Measurements from ENCODE around the gene PTGES3L. TPM values are rescaled to one million over a fixed set of nuclear protein-coding genes. Genes with fewer than 3 reads are reported as not detected.

The PTGES3L gene
- total and polyA plus RNA-seq, 2 of the 13 experiments (the other 11 are each of a cell fraction or from before 2014, with no cell fraction given), result 1.2 to 2.9 TPM

DNA sequence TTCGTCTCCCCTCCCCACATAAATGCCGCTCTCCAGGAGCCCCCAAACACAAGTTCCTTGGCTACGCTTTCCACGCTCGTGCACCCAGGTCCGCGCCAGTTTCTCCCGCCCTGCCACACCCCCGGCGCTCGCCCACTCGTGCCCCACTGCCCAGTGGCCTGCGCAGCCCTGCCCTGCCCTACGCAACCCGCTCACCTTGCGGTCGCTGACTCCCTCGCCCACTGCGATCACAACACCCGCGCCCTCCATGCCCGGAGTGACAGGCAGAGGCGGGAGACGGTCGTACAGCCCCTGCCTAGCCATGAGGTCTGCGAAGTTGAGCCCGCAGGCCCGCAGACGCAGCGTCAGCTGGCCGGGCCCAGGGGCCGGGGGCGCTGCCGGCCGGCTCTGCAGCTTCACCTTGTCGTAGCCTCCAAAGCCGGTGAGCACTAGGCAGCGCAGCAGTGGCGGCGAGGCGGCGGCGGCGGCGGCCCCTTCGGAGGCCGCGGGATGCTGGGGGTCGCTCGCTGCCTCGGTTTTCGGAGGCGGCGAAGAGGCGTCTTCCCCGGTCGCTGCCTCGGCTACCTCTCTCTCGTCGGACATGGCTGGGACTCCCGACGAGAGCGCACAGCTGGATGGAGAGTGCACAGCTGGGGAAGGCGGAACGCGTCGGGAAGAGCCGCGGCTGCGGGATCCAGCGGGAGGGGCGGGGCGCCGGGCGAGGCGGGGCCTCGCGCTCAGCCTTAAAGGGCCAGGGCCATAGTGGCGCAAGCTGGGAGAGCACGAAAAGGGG lies 42.0 kb upstream of the PTGES3L start, which contains the start of gene VAT1 (continued):
- TF ChIP-seq ZNF44 (CRISPR knock-in tag; IDR thresholded peaks at IDR 0.05), result peak; percentile 73; the same call in 1 of the 2 replicates
- TF ChIP-seq SMAD9 (CRISPR knock-in tag; IDR thresholded peaks at IDR 0.05), result peak; percentile 47; the same call in 1 of the 2 replicates
- TF ChIP-seq AGO1 (IDR thresholded peaks at IDR 0.05; ENCODE audit: low read depth, low read length, poor library complexity, severe bottlenecking), result peak; percentile 45
- no peak for TF ChIP-seq ZNF17 (CRISPR knock-in tag; IDR thresholded peaks at IDR 0.05)
- peak; percentile 75 for TF ChIP-seq POLR2G (IDR thresholded peaks at IDR 0.05; ENCODE audit: low read depth, low read length)
- TF ChIP-seq ZNF10 (CRISPR knock-in tag; IDR thresholded peaks at IDR 0.05; ENCODE audit: borderline replicate concordance, low read depth), result no peak
- TF ChIP-seq IRF2 (CRISPR knock-in tag; IDR thresholded peaks at IDR 0.05), result peak; percentile 68; the same call in 1 of the 2 replicates
- TF ChIP-seq KDM2A (CRISPR knock-in tag; IDR thresholded peaks at IDR 0.05; ENCODE audit: borderline replicate concordance, low read depth), result peak; percentile 89
- TF ChIP-seq, protein P1, sequence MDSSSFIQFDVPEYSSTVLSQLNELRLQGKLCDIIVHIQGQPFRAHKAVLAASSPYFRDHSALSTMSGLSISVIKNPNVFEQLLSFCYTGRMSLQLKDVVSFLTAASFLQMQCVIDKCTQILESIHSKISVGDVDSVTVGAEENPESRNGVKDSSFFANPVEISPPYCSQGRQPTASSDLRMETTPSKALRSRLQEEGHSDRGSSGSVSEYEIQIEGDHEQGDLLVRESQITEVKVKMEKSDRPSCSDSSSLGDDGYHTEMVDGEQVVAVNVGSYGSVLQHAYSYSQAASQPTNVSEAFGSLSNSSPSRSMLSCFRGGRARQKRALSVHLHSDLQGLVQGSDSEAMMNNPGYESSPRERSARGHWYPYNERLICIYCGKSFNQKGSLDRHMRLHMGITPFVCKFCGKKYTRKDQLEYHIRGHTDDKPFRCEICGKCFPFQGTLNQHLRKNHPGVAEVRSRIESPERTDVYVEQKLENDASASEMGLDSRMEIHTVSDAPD (CRISPR knock-in tag; IDR thresholded peaks at IDR 0.05), result no peak; the same call in 1 of the 2 replicates
- 0 out of 2 replicates have a peak, but pooled peaks have one; percentile 81 for TF ChIP-seq ZNF343 (CRISPR knock-in tag; IDR thresholded peaks at IDR 0.05)
- TF ChIP-seq FOXK1 (CRISPR knock-in tag; IDR thresholded peaks at IDR 0.05; ENCODE audit: borderline replicate concordance, low read depth), result peak; percentile 48; the same call in 1 of the 2 replicates
- TF ChIP-seq TCF7L2 (IDR thresholded peaks at IDR 0.05; ENCODE audit: low read depth, low read length), result no peak
- no peak for TF ChIP-seq HMGA1 (CRISPR knock-in tag; conservative IDR thresholded peaks at IDR 0.05)
- TF ChIP-seq IRX3 (CRISPR knock-in tag; IDR thresholded peaks at IDR 0.05; ENCODE audit: borderline replicate concordance, low read depth), result peak; percentile 71; the same call in 1 of the 2 replicates
- peak; percentile 66 for TF ChIP-seq DR1 (CRISPR knock-in tag; IDR thresholded peaks at IDR 0.05)
- TF ChIP-seq, protein P2, sequence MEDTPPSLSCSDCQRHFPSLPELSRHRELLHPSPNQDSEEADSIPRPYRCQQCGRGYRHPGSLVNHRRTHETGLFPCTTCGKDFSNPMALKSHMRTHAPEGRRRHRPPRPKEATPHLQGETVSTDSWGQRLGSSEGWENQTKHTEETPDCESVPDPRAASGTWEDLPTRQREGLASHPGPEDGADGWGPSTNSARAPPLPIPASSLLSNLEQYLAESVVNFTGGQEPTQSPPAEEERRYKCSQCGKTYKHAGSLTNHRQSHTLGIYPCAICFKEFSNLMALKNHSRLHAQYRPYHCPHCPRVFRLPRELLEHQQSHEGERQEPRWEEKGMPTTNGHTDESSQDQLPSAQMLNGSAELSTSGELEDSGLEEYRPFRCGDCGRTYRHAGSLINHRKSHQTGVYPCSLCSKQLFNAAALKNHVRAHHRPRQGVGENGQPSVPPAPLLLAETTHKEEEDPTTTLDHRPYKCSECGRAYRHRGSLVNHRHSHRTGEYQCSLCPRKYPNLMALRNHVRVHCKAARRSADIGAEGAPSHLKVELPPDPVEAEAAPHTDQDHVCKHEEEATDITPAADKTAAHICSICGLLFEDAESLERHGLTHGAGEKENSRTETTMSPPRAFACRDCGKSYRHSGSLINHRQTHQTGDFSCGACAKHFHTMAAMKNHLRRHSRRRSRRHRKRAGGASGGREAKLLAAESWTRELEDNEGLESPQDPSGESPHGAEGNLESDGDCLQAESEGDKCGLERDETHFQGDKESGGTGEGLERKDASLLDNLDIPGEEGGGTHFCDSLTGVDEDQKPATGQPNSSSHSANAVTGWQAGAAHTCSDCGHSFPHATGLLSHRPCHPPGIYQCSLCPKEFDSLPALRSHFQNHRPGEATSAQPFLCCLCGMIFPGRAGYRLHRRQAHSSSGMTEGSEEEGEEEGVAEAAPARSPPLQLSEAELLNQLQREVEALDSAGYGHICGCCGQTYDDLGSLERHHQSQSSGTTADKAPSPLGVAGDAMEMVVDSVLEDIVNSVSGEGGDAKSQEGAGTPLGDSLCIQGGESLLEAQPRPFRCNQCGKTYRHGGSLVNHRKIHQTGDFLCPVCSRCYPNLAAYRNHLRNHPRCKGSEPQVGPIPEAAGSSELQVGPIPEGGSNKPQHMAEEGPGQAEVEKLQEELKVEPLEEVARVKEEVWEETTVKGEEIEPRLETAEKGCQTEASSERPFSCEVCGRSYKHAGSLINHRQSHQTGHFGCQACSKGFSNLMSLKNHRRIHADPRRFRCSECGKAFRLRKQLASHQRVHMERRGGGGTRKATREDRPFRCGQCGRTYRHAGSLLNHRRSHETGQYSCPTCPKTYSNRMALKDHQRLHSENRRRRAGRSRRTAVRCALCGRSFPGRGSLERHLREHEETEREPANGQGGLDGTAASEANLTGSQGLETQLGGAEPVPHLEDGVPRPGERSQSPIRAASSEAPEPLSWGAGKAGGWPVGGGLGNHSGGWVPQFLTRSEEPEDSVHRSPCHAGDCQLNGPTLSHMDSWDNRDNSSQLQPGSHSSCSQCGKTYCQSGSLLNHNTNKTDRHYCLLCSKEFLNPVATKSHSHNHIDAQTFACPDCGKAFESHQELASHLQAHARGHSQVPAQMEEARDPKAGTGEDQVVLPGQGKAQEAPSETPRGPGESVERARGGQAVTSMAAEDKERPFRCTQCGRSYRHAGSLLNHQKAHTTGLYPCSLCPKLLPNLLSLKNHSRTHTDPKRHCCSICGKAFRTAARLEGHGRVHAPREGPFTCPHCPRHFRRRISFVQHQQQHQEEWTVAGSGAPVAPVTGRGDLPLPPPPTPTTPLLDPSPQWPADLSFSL (CRISPR knock-in tag; IDR thresholded peaks at IDR 0.05), result no peak
- TF ChIP-seq GTF3A (CRISPR knock-in tag; conservative IDR thresholded peaks at IDR 0.05), result no peak; the same call in 1 of the 2 replicates
- peak; percentile 79; the same call in 1 of the 2 replicates for TF ChIP-seq BRCA1 (CRISPR knock-in tag; IDR thresholded peaks at IDR 0.05)
- TF ChIP-seq, protein P3, sequence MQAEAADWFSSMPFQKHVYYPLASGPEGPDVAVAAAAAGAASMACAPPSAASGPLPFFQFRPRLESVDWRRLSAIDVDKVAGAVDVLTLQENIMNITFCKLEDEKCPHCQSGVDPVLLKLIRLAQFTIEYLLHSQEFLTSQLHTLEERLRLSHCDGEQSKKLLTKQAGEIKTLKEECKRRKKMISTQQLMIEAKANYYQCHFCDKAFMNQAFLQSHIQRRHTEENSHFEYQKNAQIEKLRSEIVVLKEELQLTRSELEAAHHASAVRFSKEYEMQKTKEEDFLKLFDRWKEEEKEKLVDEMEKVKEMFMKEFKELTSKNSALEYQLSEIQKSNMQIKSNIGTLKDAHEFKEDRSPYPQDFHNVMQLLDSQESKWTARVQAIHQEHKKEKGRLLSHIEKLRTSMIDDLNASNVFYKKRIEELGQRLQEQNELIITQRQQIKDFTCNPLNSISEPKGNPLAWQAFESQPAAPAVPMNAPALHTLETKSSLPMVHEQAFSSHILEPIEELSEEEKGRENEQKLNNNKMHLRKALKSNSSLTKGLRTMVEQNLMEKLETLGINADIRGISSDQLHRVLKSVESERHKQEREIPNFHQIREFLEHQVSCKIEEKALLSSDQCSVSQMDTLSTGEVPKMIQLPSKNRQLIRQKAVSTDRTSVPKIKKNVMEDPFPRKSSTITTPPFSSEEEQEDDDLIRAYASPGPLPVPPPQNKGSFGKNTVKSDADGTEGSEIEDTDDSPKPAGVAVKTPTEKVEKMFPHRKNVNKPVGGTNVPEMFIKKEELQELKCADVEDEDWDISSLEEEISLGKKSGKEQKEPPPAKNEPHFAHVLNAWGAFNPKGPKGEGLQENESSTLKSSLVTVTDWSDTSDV (CRISPR knock-in tag; IDR thresholded peaks at IDR 0.05), result peak; percentile 94

All from HepG2 (cell line).